ENCODE measurements around the gene CSNK2A2.

DNA sequence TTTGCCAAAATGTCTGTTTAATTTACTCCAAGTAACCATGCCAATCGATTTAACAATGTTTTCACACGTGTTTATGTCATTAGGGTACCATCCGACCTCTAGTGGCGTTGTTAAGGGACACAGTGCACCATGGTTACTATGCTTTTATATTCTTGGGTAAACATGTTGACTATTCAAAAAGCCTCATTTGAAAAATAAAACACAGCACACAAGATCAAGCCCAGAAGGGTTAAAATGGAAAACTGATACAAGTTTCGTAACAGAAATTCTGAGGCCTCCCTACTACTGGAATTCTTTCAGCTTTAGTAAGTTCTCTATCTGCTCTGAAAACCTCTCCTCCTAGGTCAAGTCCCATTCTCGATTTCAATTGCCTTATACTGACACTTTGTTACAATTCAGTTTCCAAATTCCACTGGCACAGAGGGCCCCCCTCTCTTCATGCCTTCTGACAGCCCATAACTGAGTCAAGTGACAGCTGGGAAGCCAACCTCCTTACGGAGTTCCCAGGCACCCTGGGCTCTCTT is 70.8 kb downstream of the CSNK2A2 start:
- TF ChIP-seq CTCF (conservative IDR thresholded peaks at IDR 0.05; ENCODE audit: low read depth in 2 of 2) (peak; percentile 47 to 49), EZH2phosphoT487 (IDR thresholded peaks at IDR 0.05; ENCODE audit: unreplicated experiment) (no peak), EZH2 (IDR thresholded peaks at IDR 0.05; ENCODE audit: low read depth, unreplicated experiment) (no peak)
